Ascending aorta (tissue), 2 donors: ENCODE measurements around the gene KPNA2. TPM values are rescaled to one million over a fixed set of nuclear protein-coding genes. Genes with fewer than 3 reads are reported as not detected.

ENCODE experiments used
- DNase-seq, 2 donors: peaks; one replicate each; pipeline ENCODE4 v3.0.0-alpha.2; 2019; ENCODE audit warnings: low spot score in 2 of 2
- H3K27ac ChIP-seq, 2 donors: fragments of 200-600 bp; sonication (generic); one replicate each; pipeline ENCODE4 v1.5.1; 2016 to 2017; ENCODE audit warnings: mild to moderate bottlenecking in 1 of 2
- H3K27me3 ChIP-seq: fragments of 200-600 bp; sonication (generic); one replicate; pipeline ENCODE4 v1.5.1; 2017
- H3K36me3 ChIP-seq, 2 donors: fragments of 200-600 bp; sonication (generic); one replicate each; pipeline ENCODE4 v1.5.1; 2016
- H3K4me1 ChIP-seq, 2 donors: fragments of 200-600 bp; sonication (generic); one replicate each; pipeline ENCODE4 v1.5.1; 2016 to 2017; ENCODE audit warnings: mild to moderate bottlenecking in 1 of 2
- H3K4me3 ChIP-seq, 2 donors: fragments of 200-600 bp; sonication (generic); one replicate each; pipeline ENCODE4 v1.5.1; 2016 to 2017; ENCODE audit warnings: mild to moderate bottlenecking in 1 of 2
- H3K9me3 ChIP-seq, 2 donors: fragments of 200-600 bp; sonication (generic); one replicate each; pipeline ENCODE4 v1.5.1; 2016
- CTCF ChIP-seq, 3 experiments: fragments of 200-600 bp in 2 of 3; fragments of 450-650 bp in 1 of 3; sonication (generic) in 2 of 3; IDR thresholded peaks; one replicate each; pipeline ENCODE4 v1.5.1; 2016 to 2019; ENCODE audit warnings: antibody characterized with exemption in 3 of 3, mild to moderate bottlenecking in 1 of 3, moderate library complexity in 1 of 3
- intact Hi-C: fragments of 100-400 bp; cut with DNase I; formaldehyde crosslinking; loops from one replicate; pipeline ENCODE4 v1.15.1; 2023
- total RNA-seq: library from RNA; depleted of rRNA; stranded (reverse); fragments of >200 nt; gene quantifications from one replicate; pipeline ENCODE4 v1.1.0, GENCODE V29; 2016

Gene KPNA2
- total RNA-seq, 1 donor from 2014 or later, result 11.6 TPM

GRCh38 chr17:68052810-68053209 lies 17.3 kb downstream of the KPNA2 start:
- H3K27ac ChIP-seq, result peak overlapping the region in 1 of 2 donors; percentile 57

GRCh38 chr17:68053231-68054013 lies 17.9 kb downstream of the KPNA2 start:
- Histone ChIP-seq H3K36me3 (no peaks in the 10 kb centered on the region), H3K27me3 (no peaks in the 10 kb centered on the region), H3K9me3 (no peaks in the 10 kb centered on the region), H3K4me3 (no peak overlapping the region), H3K27ac (peak overlapping the region in 1 of 2 donors; percentile 57), H3K4me1 (peaks cover 0 to 4% of the 10 kb centered on the region in 2 donors)
- TF ChIP-seq CTCF (IDR thresholded peaks at IDR 0.05), result no peak
- DNase-seq, result peak in 1 of 2 donors; percentile 78
- intact Hi-C loops, result no loop called here

More at GRCh38 chr17:68052810-68053209, 17.3 kb downstream of the KPNA2 start:
- Histone ChIP-seq H3K27me3 (no peaks in the 10 kb centered on the region), H3K4me1 (peaks cover 0 to 4% of the 10 kb centered on the region in 2 donors), H3K36me3 (no peaks in the 10 kb centered on the region), H3K9me3 (no peaks in the 10 kb centered on the region), H3K4me3 (no peak overlapping the region)
- DNase-seq, result peak in 1 of 2 donors; percentile 57
- intact Hi-C loops, result no loop called here
- TF ChIP-seq CTCF (IDR thresholded peaks at IDR 0.05), result no peak

- Histone ChIP-seq H3K4me1 (peaks cover 0 to 4% of the 10 kb centered on the region in 2 donors), H3K27ac (peak overlapping the region; percentile 55 to 60), H3K36me3 (no peaks in the 10 kb centered on the region), H3K9me3 (no peaks in the 10 kb centered on the region), H3K27me3 (no peaks in the 10 kb centered on the region), H3K4me3 (peak overlapping the region in 1 of 2 donors; percentile 41)
- DNase-seq, result peak in 1 of 2 donors; percentile 68
- intact Hi-C loops, result no loop called here
- TF ChIP-seq CTCF (IDR thresholded peaks at IDR 0.05), result no peak
Observed at GRCh38 chr17:68054296-68054900, 18.9 kb downstream of the KPNA2 start.

GRCh38 chr17:68057531-68057952 lies 22.0 kb downstream of the KPNA2 start:
- Histone ChIP-seq H3K27ac (no peak overlapping the region), H3K4me1 (peaks cover 0 to 4% of the 10 kb centered on the region in 2 donors), H3K36me3 (no peaks in the 10 kb centered on the region), H3K9me3 (no peaks in the 10 kb centered on the region), H3K27me3 (no peaks in the 10 kb centered on the region), H3K4me3 (no peak overlapping the region)
- peak in 1 of 2 donors; percentile 50 for DNase-seq
- intact Hi-C loops, result no loop called here
- peak in 1 of 3 experiments; percentile 25 for TF ChIP-seq CTCF (IDR thresholded peaks at IDR 0.05)

GRCh38 chr17:68060336-68060735 lies 24.8 kb downstream of the KPNA2 start:
- Histone ChIP-seq H3K27ac (no peak overlapping the region), H3K9me3 (no peaks in the 10 kb centered on the region), H3K27me3 (no peaks in the 10 kb centered on the region), H3K4me1 (no peaks in the 10 kb centered on the region), H3K36me3 (no peaks in the 10 kb centered on the region), H3K4me3 (no peak overlapping the region)
- intact Hi-C loops, result no loop called here
- TF ChIP-seq CTCF (IDR thresholded peaks at IDR 0.05), result no peak
- peak in 1 of 2 donors; percentile 43 for DNase-seq
